Cardiac muscle cell (in vitro differentiated cells and primary cell): ENCODE measurements around the gene GJB1. TPM values are rescaled to one million over a fixed set of nuclear protein-coding genes. Genes with fewer than 3 reads are reported as not detected.
A peak's percentile ranks its signal among the peaks of the same experiment; 100 is the strongest.

Source experiments
- DNase-seq, 2 donors: peaks; one replicate each; pipeline versions ENCODE4 v3.0.0 to v3.0.0-alpha.2; 2010 to 2017; ENCODE audit warnings: low read depth in 1 of 2, low spot score in 1 of 2
- H3K27ac ChIP-seq: fragments of 200-600 bp; sonication (generic); 2 replicates; pipeline ENCODE4 v1.5.1; 2016
- H3K27me3 ChIP-seq: fragments of 200-600 bp; sonication (generic); 2 replicates; pipeline ENCODE4 v1.6.0; 2016; ENCODE audit warnings: control low read depth
- H3K36me3 ChIP-seq: fragments of 200-600 bp; sonication (generic); 2 replicates; pipeline ENCODE4 v1.5.1; 2016; ENCODE audit warnings: control low read depth
- H3K4me1 ChIP-seq: fragments of 200-600 bp; sonication (generic); 2 replicates; pipeline ENCODE4 v1.8.1; 2017; ENCODE audit warnings: low read depth, mild to moderate bottlenecking, mixed run types
- H3K4me3 ChIP-seq: fragments of 200-600 bp; sonication (generic); 2 replicates; pipeline ENCODE4 v1.5.1; 2016; ENCODE audit warnings: mild to moderate bottlenecking
- H3K9me3 ChIP-seq: fragments of 200-600 bp; sonication (generic); 2 replicates; pipeline ENCODE4 v1.5.1; 2017; ENCODE audit warnings: low read depth, mild to moderate bottlenecking, control low read depth
- CTCF ChIP-seq: IDR thresholded peaks from 2 replicates; pipeline ENCODE4 v1.5.1; 2012; ENCODE audit warnings: low read depth, mild to moderate bottlenecking, low read length
- polyA plus RNA-seq: library from polyadenylated mRNA; unstranded; fragments of >200 nt; fragmentation: Nextera tagmentation; extraction: Ambion mirVana; gene quantifications from 2 replicates; pipeline ENCODE4 v1.2.1, GENCODE V29; 2016
- total RNA-seq: library from RNA; depleted of rRNA; stranded (reverse); fragments of >200 nt; gene quantifications from 2 replicates; pipeline ENCODE4 v1.2.3, GENCODE V29; 2016

The GJB1 gene
- total and polyA plus RNA-seq, 2 experiments from 2014 or later, result not detected

- Histone ChIP-seq H3K36me3 (no peaks in the 10 kb centered on the region), H3K4me3 (peak overlapping the region; percentile 31), H3K27ac (peak overlapping the region; percentile 97), H3K4me1 (peaks cover 16% of the 10 kb centered on the region), H3K27me3 (no peaks in the 10 kb centered on the region), H3K9me3 (no peaks in the 10 kb centered on the region)
- peak in 1 of 2 donors; percentile 5 for DNase-seq
- no peak for TF ChIP-seq CTCF
Measured at GRCh38 chrX:71181558-71181909, 41.5 kb upstream of the GJB1 start.

GRCh38 chrX:71181910-71182799, 40.9 kb upstream of the GJB1 start:
- peak; percentile 92 to 97 for DNase-seq
- Histone ChIP-seq H3K27me3 (no peaks in the 10 kb centered on the region), H3K9me3 (no peaks in the 10 kb centered on the region), H3K4me3 (peak overlapping the region; percentile 31), H3K27ac (peak overlapping the region; percentile 97), H3K36me3 (no peaks in the 10 kb centered on the region), H3K4me1 (peaks cover 16% of the 10 kb centered on the region)
- no peak for TF ChIP-seq CTCF

- peaks cover 16% of the 10 kb centered on the region for H3K4me1 ChIP-seq
- no peaks in the 10 kb centered on the region for H3K9me3 ChIP-seq
- no peak for TF ChIP-seq CTCF
- no peak for DNase-seq
- H3K36me3 ChIP-seq, result no peaks in the 10 kb centered on the region
- no peak overlapping the region for H3K4me3 ChIP-seq
- H3K27ac ChIP-seq, result peak overlapping the region; percentile 97
- H3K27me3 ChIP-seq, result no peaks in the 10 kb centered on the region
Measured at GRCh38 chrX:71182871-71183270, 40.2 kb upstream of the GJB1 start.

- DNase-seq, result peak; percentile 9 to 46
- Histone ChIP-seq H3K27me3 (no peaks in the 10 kb centered on the region), H3K4me1 (peaks cover 13% of the 10 kb centered on the region), H3K27ac (peak overlapping the region; percentile 97), H3K36me3 (no peaks in the 10 kb centered on the region), H3K4me3 (no peak overlapping the region), H3K9me3 (no peaks in the 10 kb centered on the region)
- TF ChIP-seq CTCF, result no peak
Measured at GRCh38 chrX:71183341-71183740, 39.7 kb upstream of the GJB1 start.

GRCh38 chrX:71184092-71184491, 38.9 kb upstream of the GJB1 start:
- Histone ChIP-seq H3K4me3 (no peak overlapping the region), H3K27ac (peak overlapping the region; percentile 97), H3K9me3 (no peaks in the 10 kb centered on the region), H3K4me1 (peaks cover 13% of the 10 kb centered on the region), H3K27me3 (no peaks in the 10 kb centered on the region), H3K36me3 (no peaks in the 10 kb centered on the region)
- DNase-seq, result no peak
- no peak for TF ChIP-seq CTCF
